Measurements from ENCODE around the gene EIF3L.

The EIF3L gene

DNA sequence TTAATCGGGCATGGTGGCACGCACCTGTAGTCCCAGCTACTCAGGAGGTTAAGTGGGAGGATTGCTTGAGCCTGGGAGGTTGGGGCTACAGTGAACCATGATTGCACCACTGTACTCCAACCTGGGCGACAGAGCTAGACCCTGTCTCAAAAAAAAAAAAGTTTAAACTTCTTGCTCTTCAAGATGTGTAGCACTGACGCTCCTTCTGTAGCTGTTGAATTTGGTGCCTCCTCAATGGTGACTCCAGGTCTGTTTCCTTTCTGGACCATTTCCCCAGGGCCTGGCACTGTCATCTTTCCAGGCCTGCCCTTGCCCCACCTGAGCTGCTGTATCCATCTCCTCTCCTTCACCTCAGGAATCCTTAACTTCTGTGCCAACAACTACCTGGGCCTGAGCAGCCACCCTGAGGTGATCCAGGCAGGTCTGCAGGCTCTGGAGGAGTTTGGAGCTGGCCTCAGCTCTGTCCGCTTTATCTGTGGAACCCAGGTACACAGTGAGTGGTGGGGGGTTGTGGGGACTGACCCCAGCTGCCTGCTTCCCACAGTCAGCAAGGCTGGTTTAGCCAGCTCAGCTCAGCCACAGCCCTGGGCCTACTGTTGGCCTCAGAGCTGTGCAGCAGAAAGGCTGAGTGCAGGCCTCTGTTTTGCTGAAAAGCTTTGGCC, 39.4 kb upstream of the EIF3L start:
- Histone ChIP-seq H3K79me2 (ENCODE audit: insufficient read depth, low read length) (peaks cover 48% of the 10 kb centered on the region), H2AFZ (ENCODE audit: low read depth, low read length) (no peak overlapping the region), H3K4me3 (ENCODE audit: low read depth in 1 of 2, low read length in 2 of 2) (0 out of 4 replicates have a peak overlapping the region, but pooled peaks of 1 of the 2 experiments have one; percentile 3), H3K36me3 (ENCODE audit: insufficient read depth, low read length) (peaks cover 29% of the 10 kb centered on the region), H3K9me3 (ENCODE audit: insufficient read depth, low read length, severe bottlenecking) (no peaks in the 10 kb centered on the region), H3K4me1 (ENCODE audit: insufficient read depth, low read length) (peaks cover 40% of the 10 kb centered on the region), H3K9ac (ENCODE audit: low read depth, low read length) (0 out of 2 replicates have a peak overlapping the region, but pooled peaks have one; percentile 78), H3K27ac (ENCODE audit: low read length) (0 out of 2 replicates have a peak overlapping the region, but pooled peaks have one; percentile 13), H3K4me2 (ENCODE audit: insufficient read depth, low read length) (peak overlapping the region; percentile 41), H4K20me1 (ENCODE audit: insufficient read depth, low read length) (peaks cover 3% of the 10 kb centered on the region; the same call in 1 of the 2 replicates), H3K27me3 (ENCODE audit: insufficient read depth, low read length, poor library complexity) (no peaks in the 10 kb centered on the region)
- no peak for DNase-seq
- ATAC-seq (ENCODE audit: insufficient read depth, low read depth), result no peak
- TF ChIP-seq EZH2 (IDR thresholded peaks at IDR 0.05; ENCODE audit: borderline replicate concordance, low read depth, low read length, severe bottlenecking), result no peak
- TF ChIP-seq, protein P1, sequence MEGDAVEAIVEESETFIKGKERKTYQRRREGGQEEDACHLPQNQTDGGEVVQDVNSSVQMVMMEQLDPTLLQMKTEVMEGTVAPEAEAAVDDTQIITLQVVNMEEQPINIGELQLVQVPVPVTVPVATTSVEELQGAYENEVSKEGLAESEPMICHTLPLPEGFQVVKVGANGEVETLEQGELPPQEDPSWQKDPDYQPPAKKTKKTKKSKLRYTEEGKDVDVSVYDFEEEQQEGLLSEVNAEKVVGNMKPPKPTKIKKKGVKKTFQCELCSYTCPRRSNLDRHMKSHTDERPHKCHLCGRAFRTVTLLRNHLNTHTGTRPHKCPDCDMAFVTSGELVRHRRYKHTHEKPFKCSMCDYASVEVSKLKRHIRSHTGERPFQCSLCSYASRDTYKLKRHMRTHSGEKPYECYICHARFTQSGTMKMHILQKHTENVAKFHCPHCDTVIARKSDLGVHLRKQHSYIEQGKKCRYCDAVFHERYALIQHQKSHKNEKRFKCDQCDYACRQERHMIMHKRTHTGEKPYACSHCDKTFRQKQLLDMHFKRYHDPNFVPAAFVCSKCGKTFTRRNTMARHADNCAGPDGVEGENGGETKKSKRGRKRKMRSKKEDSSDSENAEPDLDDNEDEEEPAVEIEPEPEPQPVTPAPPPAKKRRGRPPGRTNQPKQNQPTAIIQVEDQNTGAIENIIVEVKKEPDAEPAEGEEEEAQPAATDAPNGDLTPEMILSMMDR (IDR thresholded peaks at IDR 0.05; ENCODE audit: borderline replicate concordance, extremely low read depth, low read length, poor library complexity, severe bottlenecking), result no peak

GRCh38 chr22:37811867-37812266, 37.4 kb upstream of the EIF3L start:
- Histone ChIP-seq H3K27me3 (ENCODE audit: insufficient read depth, low read length, poor library complexity) (no peaks in the 10 kb centered on the region), H3K36me3 (ENCODE audit: insufficient read depth, low read length) (peaks cover 44% of the 10 kb centered on the region), H3K4me2 (ENCODE audit: insufficient read depth, low read length) (no peak overlapping the region), H3K9me3 (ENCODE audit: insufficient read depth, low read length, severe bottlenecking) (no peaks in the 10 kb centered on the region), H3K27ac (ENCODE audit: low read length) (no peak overlapping the region), H4K20me1 (ENCODE audit: insufficient read depth, low read length) (peaks cover 3% of the 10 kb centered on the region; the same call in 1 of the 2 replicates), H3K4me3 (ENCODE audit: low read depth in 1 of 2, low read length in 2 of 2) (no peak overlapping the region), H2AFZ (ENCODE audit: low read depth, low read length) (no peak overlapping the region), H3K79me2 (ENCODE audit: insufficient read depth, low read length) (peaks cover 29% of the 10 kb centered on the region), H3K4me1 (ENCODE audit: insufficient read depth, low read length) (peaks cover 21% of the 10 kb centered on the region), H3K9ac (ENCODE audit: low read depth, low read length) (no peak overlapping the region)
- TF ChIP-seq, protein P1 (IDR thresholded peaks at IDR 0.05; ENCODE audit: borderline replicate concordance, extremely low read depth, low read length, poor library complexity, severe bottlenecking), result no peak
- no peak for TF ChIP-seq EZH2 (IDR thresholded peaks at IDR 0.05; ENCODE audit: borderline replicate concordance, low read depth, low read length, severe bottlenecking)
- ATAC-seq (ENCODE audit: insufficient read depth, low read depth) (no peak), DNase-seq (no peak)

GRCh38 chr22:37812869-37813678, 36.1 kb upstream of the EIF3L start:
- no peak overlapping the region for H3K4me2 ChIP-seq (ENCODE audit: insufficient read depth, low read length)
- H3K27ac ChIP-seq (ENCODE audit: low read length), result no peak overlapping the region
- peaks cover 22% of the 10 kb centered on the region for H3K79me2 ChIP-seq (ENCODE audit: insufficient read depth, low read length)
- no peak overlapping the region for H3K9ac ChIP-seq (ENCODE audit: low read depth, low read length)
- peaks cover 44% of the 10 kb centered on the region for H3K36me3 ChIP-seq (ENCODE audit: insufficient read depth, low read length)
- H3K27me3 ChIP-seq (ENCODE audit: insufficient read depth, low read length, poor library complexity), result no peaks in the 10 kb centered on the region
- peaks cover 3% of the 10 kb centered on the region; the same call in 1 of the 2 replicates for H4K20me1 ChIP-seq (ENCODE audit: insufficient read depth, low read length)
- no peak overlapping the region for H2AFZ ChIP-seq (ENCODE audit: low read depth, low read length)
- peaks cover 28% of the 10 kb centered on the region for H3K4me1 ChIP-seq (ENCODE audit: insufficient read depth, low read length)
- H3K9me3 ChIP-seq (ENCODE audit: insufficient read depth, low read length, severe bottlenecking), result no peaks in the 10 kb centered on the region
- no peak for TF ChIP-seq EZH2 (IDR thresholded peaks at IDR 0.05; ENCODE audit: borderline replicate concordance, low read depth, low read length, severe bottlenecking)
- TF ChIP-seq, protein P1 (IDR thresholded peaks at IDR 0.05; ENCODE audit: borderline replicate concordance, extremely low read depth, low read length, poor library complexity, severe bottlenecking), result no peak
- no peak for ATAC-seq (ENCODE audit: insufficient read depth, low read depth)
- no peak for DNase-seq
- no peak overlapping the region for H3K4me3 ChIP-seq (ENCODE audit: low read depth in 1 of 2, low read length in 2 of 2)

Data from DND-41 (cell line).